Activated B cell treated with CpG ODN at 0.5 μM for 24 hours (primary cell): Measurements from ENCODE around the gene KIRREL3. TPM values are rescaled to one million over a fixed set of nuclear protein-coding genes. Genes with fewer than 3 reads are reported as not detected.

Source experiments
- ATAC-seq: fragments of 200-7000 bp; cut with Tn5 transposase; one replicate; pipeline ENCODE4 v1.10.0; 2021; ENCODE audit warnings: low read depth, mild to moderate bottlenecking, moderate library complexity
- CTCF ChIA-PET: fragments of 350-600 bp; sonication (Branson Sonifier 250); formaldehyde crosslinking; loops from one replicate; lab custom pipeline; 2021; ENCODE audit warnings: antibody characterized with exemption; lab: Charles Lee
- POLR2A ChIA-PET: fragments of 350-600 bp; sonication (Branson Sonifier 250); formaldehyde crosslinking; loops from one replicate; lab custom pipeline; 2021; ENCODE audit warnings: antibody characterized with exemption; lab: Charles Lee
- DNase-seq: peaks from one replicate; pipeline ENCODE4 v3.0.0; 2022
- H3K27ac Mint-ChIP-seq: one replicate; pipeline ENCODE4 v1.8.0; 2020; ENCODE audit warnings: mixed read lengths
- H3K27me3 Mint-ChIP-seq: one replicate; pipeline ENCODE4 v1.8.0; 2021; ENCODE audit warnings: mixed read lengths
- H3K36me3 Mint-ChIP-seq: one replicate; pipeline ENCODE4 v1.8.0; 2021; ENCODE audit warnings: low read depth, mixed read lengths
- H3K4me1 Mint-ChIP-seq: one replicate; pipeline ENCODE4 v1.8.0; 2021; ENCODE audit warnings: mixed read lengths
- H3K4me3 Mint-ChIP-seq: one replicate; pipeline ENCODE4 v1.8.0; 2020; ENCODE audit warnings: mild to moderate bottlenecking, mixed read lengths
- H3K9me3 Mint-ChIP-seq: one replicate; pipeline ENCODE4 v1.8.0; 2020; ENCODE audit warnings: mixed read lengths
- CTCF ChIP-seq: fragments of 200-600 bp; IDR thresholded peaks from one replicate; pipeline ENCODE4 v1.8.0; 2022; ENCODE audit warnings: antibody characterized with exemption, mild to moderate bottlenecking
- intact Hi-C: fragments of 100-400 bp; cut with micrococcal nuclease; formaldehyde crosslinking; loops from one replicate; pipeline ENCODE4 v1.15.1; 2024
- total RNA-seq: library from RNA; stranded (reverse); gene quantifications from 2 replicates; pipeline ENCODE4 v1.2.3, GENCODE V29; 2022

KIRREL3 gene
- total RNA-seq, 1 donor from 2014 or later, result not detected

GRCh38 chr11:126645186-126645585, 355.4 kb downstream of the KIRREL3 start:
- DNase-seq, result no peak
- intact Hi-C loops, result no loop called here
- H3K27ac Mint-ChIP-seq, result no peak overlapping the region
- H3K4me1 Mint-ChIP-seq, result no peaks in the 10 kb centered on the region
- peaks cover 2% of the 10 kb centered on the region for H3K27me3 Mint-ChIP-seq
- no peaks in the 10 kb centered on the region for H3K9me3 Mint-ChIP-seq
- ChIA-PET CTCF (no interaction called here), POLR2A (no interaction called here)
- no peak for TF ChIP-seq CTCF
- no peak for ATAC-seq
- no peak overlapping the region for H3K4me3 Mint-ChIP-seq
- H3K36me3 Mint-ChIP-seq, result no peaks in the 10 kb centered on the region

DNA sequence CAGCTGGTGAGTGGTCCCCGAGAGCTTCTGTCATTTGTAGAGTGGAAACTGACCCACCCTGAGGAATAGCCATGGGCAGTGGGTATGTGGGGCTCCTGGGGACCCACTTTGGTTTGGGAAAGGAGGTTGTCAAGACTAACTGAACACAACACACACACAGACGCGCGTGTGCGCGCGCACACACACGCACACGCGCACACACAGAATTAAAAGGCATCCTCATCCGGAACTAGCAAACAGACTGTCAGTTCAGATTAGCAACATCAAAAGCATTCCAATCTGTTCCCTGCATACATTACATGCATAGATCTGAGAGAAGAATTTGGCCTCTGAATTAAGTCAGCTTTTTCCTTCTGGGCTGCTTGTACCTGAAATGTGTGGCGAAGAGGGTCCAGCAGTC, 360.4 kb downstream of the KIRREL3 start:
- no peak for DNase-seq
- Mint-ChIP-seq H3K36me3 (no peaks in the 10 kb centered on the region), H3K27ac (no peak overlapping the region), H3K4me3 (no peak overlapping the region), H3K9me3 (no peaks in the 10 kb centered on the region), H3K4me1 (no peaks in the 10 kb centered on the region), H3K27me3 (peaks cover 10% of the 10 kb centered on the region)
- no peak for TF ChIP-seq CTCF
- intact Hi-C loops, result no loop called here
- ATAC-seq, result no peak
- CTCF ChIA-PET, result no interaction called here
- POLR2A ChIA-PET, result no interaction called here

GRCh38 chr11:126639692-126640091, 360.9 kb downstream of the KIRREL3 start:
- Mint-ChIP-seq H3K4me1 (no peaks in the 10 kb centered on the region), H3K4me3 (no peak overlapping the region), H3K9me3 (no peaks in the 10 kb centered on the region), H3K27ac (no peak overlapping the region), H3K27me3 (peaks cover 10% of the 10 kb centered on the region), H3K36me3 (no peaks in the 10 kb centered on the region)
- POLR2A ChIA-PET, result no interaction called here
- CTCF ChIA-PET, result no interaction called here
- TF ChIP-seq CTCF, result no peak
- intact Hi-C loops, result no loop called here
- no peak for DNase-seq
- no peak for ATAC-seq

GRCh38 chr11:126638648-126639047, 361.9 kb downstream of the KIRREL3 start:
- no peak for TF ChIP-seq CTCF
- ChIA-PET CTCF (no interaction called here), POLR2A (no interaction called here)
- no peaks in the 10 kb centered on the region for H3K4me1 Mint-ChIP-seq
- ATAC-seq (no peak), DNase-seq (no peak)
- H3K27me3 Mint-ChIP-seq, result peaks cover 10% of the 10 kb centered on the region
- intact Hi-C loops, result no loop called here
- H3K9me3 Mint-ChIP-seq, result no peaks in the 10 kb centered on the region
- no peaks in the 10 kb centered on the region for H3K36me3 Mint-ChIP-seq
- H3K4me3 Mint-ChIP-seq, result no peak overlapping the region
- H3K27ac Mint-ChIP-seq, result no peak overlapping the region

- ATAC-seq, result no peak
- H3K27ac Mint-ChIP-seq, result no peak overlapping the region
- TF ChIP-seq CTCF, result no peak
- intact Hi-C loops, result no loop called here
- no peaks in the 10 kb centered on the region for H3K4me1 Mint-ChIP-seq
- H3K27me3 Mint-ChIP-seq, result peaks cover 10% of the 10 kb centered on the region
- POLR2A ChIA-PET, result no interaction called here
- H3K36me3 Mint-ChIP-seq, result no peaks in the 10 kb centered on the region
- no peak for DNase-seq
- no peak overlapping the region for H3K4me3 Mint-ChIP-seq
- H3K9me3 Mint-ChIP-seq, result no peaks in the 10 kb centered on the region
- CTCF ChIA-PET, result no interaction called here
These were observed 362.8 kb downstream of the KIRREL3 start for GRCh38 chr11:126637795-126638175.
